Measurements from ENCODE around the gene MKRN2OS. TPM values are rescaled to one million over a fixed set of nuclear protein-coding genes. Genes with fewer than 3 reads are reported as not detected.

The MKRN2OS gene
- total and polyA plus RNA-seq, 10 of the 15 experiments (the other 5 are each of a cell fraction or from before 2014, with no cell fraction given): 0.20 to 1.0 (median 0.40) TPM; not detected in 4

GRCh38 chr3:12560505-12561190, 15.3 kb upstream of the MKRN2OS start (continued):
- TF ChIP-seq CREM (IDR thresholded peaks at IDR 0.05; ENCODE audit: low read depth): peak; percentile 84
- TF ChIP-seq ZNF687 (IDR thresholded peaks at IDR 0.05): no peak
- no peak for TF ChIP-seq SIN3A (IDR thresholded peaks at IDR 0.05; ENCODE audit: low read depth, low read length)
- peak; percentile 66 for TF ChIP-seq POLR2A (IDR thresholded peaks at IDR 0.05; ENCODE audit: low read depth, low read length)
- TF ChIP-seq CEBPZ (IDR thresholded peaks at IDR 0.05; ENCODE audit: low read depth, low read length): no peak
- no peak for TF ChIP-seq SPI1 (IDR thresholded peaks at IDR 0.05; ENCODE audit: borderline replicate concordance, insufficient read depth, low read depth, low read length)
- TF ChIP-seq LARP7 (IDR thresholded peaks at IDR 0.05): no peak
- TF ChIP-seq PML (IDR thresholded peaks at IDR 0.05; ENCODE audit: low read length): 0 out of 2 replicates have a peak, but pooled peaks have one; percentile 77
- TF ChIP-seq MYB (IDR thresholded peaks at IDR 0.05; ENCODE audit: borderline replicate concordance, low read depth, low read length): no peak
- TF ChIP-seq POLR2AphosphoS2 (IDR thresholded peaks at IDR 0.05; ENCODE audit: low read depth, low read length): no peak
- TF ChIP-seq SUZ12 (IDR thresholded peaks at IDR 0.05; ENCODE audit: unreplicated experiment): no peak
- no peak for TF ChIP-seq NFYB (IDR thresholded peaks at IDR 0.05; ENCODE audit: insufficient read depth, low read depth, low read length)
- no peak for TF ChIP-seq FOS (IDR thresholded peaks at IDR 0.05; ENCODE audit: borderline replicate concordance, extremely low read depth, insufficient read length)
- no peak for TF ChIP-seq RAD21 (IDR thresholded peaks at IDR 0.05; ENCODE audit: insufficient read depth, low read depth, low read length)
- no peak for TF ChIP-seq SP1 (IDR thresholded peaks at IDR 0.05; ENCODE audit: low read depth, low read length)
- TF ChIP-seq HDGF (IDR thresholded peaks at IDR 0.05): 0 out of 2 replicates have a peak, but pooled peaks have one; percentile 12
- no peak for TF ChIP-seq HDAC6 (IDR thresholded peaks at IDR 0.05; ENCODE audit: unreplicated experiment)
- TF ChIP-seq MYC (IDR thresholded peaks at IDR 0.05; ENCODE audit: insufficient read depth, insufficient read length, insufficient replicate concordance, low read length, severe bottlenecking): no peak
- TF ChIP-seq RUNX3 (IDR thresholded peaks at IDR 0.05; ENCODE audit: low read length): peak; percentile 71
- peak; percentile 77 for TF ChIP-seq MEF2B (IDR thresholded peaks at IDR 0.05; ENCODE audit: partially characterized antibody, poor library complexity, severe bottlenecking)
- peak; percentile 17 to 33; a peak in 2 of 4 replicates for TF ChIP-seq IKZF2 (IDR thresholded peaks at IDR 0.05)
- peak; percentile 98 for TF ChIP-seq ATF7 (IDR thresholded peaks at IDR 0.05; ENCODE audit: low read depth)
- TF ChIP-seq IRF4 (IDR thresholded peaks at IDR 0.05; ENCODE audit: low read depth, low read length): no peak
- TF ChIP-seq MTA3 (IDR thresholded peaks at IDR 0.05; ENCODE audit: borderline replicate concordance, low read length): 0 out of 2 replicates have a peak, but pooled peaks have one; percentile 33
